ENCODE results near the gene POLG2.

DNA sequence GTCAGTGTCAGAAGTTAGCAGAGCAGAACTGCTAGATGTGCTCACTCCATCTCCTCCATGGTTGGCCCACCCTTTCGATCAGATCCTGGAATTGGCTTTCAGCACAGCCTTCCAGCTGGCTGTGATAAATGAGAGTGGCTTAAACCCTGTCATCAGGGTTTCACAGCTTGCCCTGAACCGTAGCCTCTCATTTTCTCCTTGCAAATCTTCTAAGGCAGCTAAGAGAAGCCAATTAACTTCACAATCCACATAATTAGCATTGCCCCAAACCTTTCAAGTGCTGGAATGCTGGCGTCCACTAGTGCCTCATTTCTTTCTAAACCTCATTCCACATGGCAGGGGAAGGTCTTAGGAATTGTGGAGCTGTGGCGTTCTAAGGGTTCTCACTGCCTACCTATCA is 26.2 kb downstream of the POLG2 start:
- no peak for TF ChIP-seq CTCF (IDR thresholded peaks at IDR 0.05)
- no peak for TF ChIP-seq POLR2A (IDR thresholded peaks at IDR 0.05)
